ENCODE data around the gene TECRL. TPM values are rescaled to one million over a fixed set of nuclear protein-coding genes. Genes with fewer than 3 reads are reported as not detected.

TECRL gene
- total RNA-seq, 1 experiment from 2014 or later, result not detected

- no peak for DNase-seq (ENCODE audit: unreplicated experiment)
- intact Hi-C loops (cut with micrococcal nuclease), result no loop called here
- H3K36me3 Mint-ChIP-seq (ENCODE audit: insufficient read depth, unreplicated experiment), result no peaks in the 10 kb centered on the region
Observed at GRCh38 chr4:64353904-64354303, 55.3 kb downstream of the TECRL start.

GRCh38 chr4:64341711-64342110 is 67.5 kb downstream of the TECRL start:
- Mint-ChIP-seq H3K27ac (ENCODE audit: low read depth, unreplicated experiment) (no peak overlapping the region), H3K9me3 (ENCODE audit: unreplicated experiment) (peaks cover 8% of the 10 kb centered on the region)

More at GRCh38 chr4:64353904-64354303, 55.3 kb downstream of the TECRL start:
- no peaks in the 10 kb centered on the region for H3K9me3 Mint-ChIP-seq (ENCODE audit: unreplicated experiment)
- no peak for TF ChIP-seq CTCF (IDR thresholded peaks at IDR 0.05; ENCODE audit: unreplicated experiment)
- H3K4me1 Mint-ChIP-seq (ENCODE audit: insufficient read depth, unreplicated experiment), result no peaks in the 10 kb centered on the region
- H3K27ac Mint-ChIP-seq (ENCODE audit: low read depth, unreplicated experiment), result no peak overlapping the region
- ChIA-PET CTCF (interaction anchor here (0.7 to 0.9 kb wide), 2 partner anchors 12 to 1457 kb away, joined by 3 read pairs; no protein-coding TSS in a partner anchor), POLR2A (no interaction called here)
- no peak overlapping the region for H3K4me3 Mint-ChIP-seq (ENCODE audit: unreplicated experiment)
- no TSS peak for BruUV-seq (replicated peaks)
- H3K27me3 Mint-ChIP-seq (ENCODE audit: insufficient read depth, unreplicated experiment), result no peaks in the 10 kb centered on the region

DNA sequence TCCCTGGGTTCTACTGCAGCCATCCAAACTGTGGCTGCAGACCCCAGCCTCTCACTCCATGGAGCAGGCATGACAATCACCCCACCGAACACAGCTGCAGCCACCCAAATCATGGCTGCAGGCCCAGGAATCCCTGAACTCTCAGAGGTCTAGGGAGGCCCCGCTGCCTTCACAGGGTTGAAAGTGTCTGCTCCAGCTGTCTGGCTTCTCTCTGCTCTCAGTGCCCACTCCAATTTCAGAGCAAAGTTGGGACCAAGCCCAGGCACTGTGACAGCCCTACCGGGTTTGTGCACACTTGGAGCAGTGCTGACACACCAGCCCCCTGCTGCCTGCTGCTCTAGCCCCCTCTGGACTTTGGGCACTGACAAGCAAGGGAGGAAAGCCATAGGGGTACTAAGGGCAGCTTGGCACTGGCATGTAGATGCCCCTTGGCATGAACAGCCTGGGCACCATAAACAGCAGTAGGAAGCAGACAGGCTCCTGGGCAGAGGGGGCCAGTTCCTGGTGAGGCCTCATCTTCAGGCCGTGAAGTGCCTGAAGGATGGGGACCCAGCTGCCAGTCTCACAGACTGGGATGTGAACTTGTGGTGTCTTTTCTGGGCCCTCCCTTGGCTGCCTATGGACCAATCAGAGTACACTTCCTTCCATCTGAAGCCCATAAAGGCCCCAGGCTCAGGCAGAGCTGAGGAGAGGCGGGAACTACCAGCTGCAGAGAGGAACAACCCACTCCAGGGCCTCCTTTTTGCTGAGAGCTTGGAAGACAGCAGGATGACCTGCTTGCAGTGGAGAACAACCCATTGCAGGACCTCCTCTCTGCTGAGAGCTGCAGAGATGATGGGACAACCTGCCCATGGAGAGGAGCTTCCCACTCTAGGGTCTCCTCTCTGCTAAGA is 68.8 kb downstream of the TECRL start:
- ChIA-PET CTCF (interaction anchor here (0.7 to 1.1 kb wide), 3 partner anchors 8 to 244 kb away, joined by 3 to 4 read pairs (median 3); no protein-coding TSS in a partner anchor), POLR2A (interaction anchor here (1.1 kb wide), 1 partner anchor 18 kb away, joined by 3 read pairs; no protein-coding TSS in a partner anchor)
- Mint-ChIP-seq H3K27ac (ENCODE audit: low read depth, unreplicated experiment) (no peak overlapping the region), H3K36me3 (ENCODE audit: insufficient read depth, unreplicated experiment) (no peaks in the 10 kb centered on the region), H3K4me1 (ENCODE audit: insufficient read depth, unreplicated experiment) (no peaks in the 10 kb centered on the region), H3K27me3 (ENCODE audit: insufficient read depth, unreplicated experiment) (no peaks in the 10 kb centered on the region), H3K4me3 (ENCODE audit: unreplicated experiment) (no peak overlapping the region), H3K9me3 (ENCODE audit: unreplicated experiment) (peaks cover 8% of the 10 kb centered on the region)
- DNase-seq (ENCODE audit: unreplicated experiment), result no peak
- intact Hi-C loops (cut with micrococcal nuclease), result no loop called here
- BruUV-seq (replicated peaks), result no TSS peak
- no peak for TF ChIP-seq CTCF (IDR thresholded peaks at IDR 0.05; ENCODE audit: unreplicated experiment)

More at GRCh38 chr4:64341711-64342110, 67.5 kb downstream of the TECRL start:
- intact Hi-C loops (cut with micrococcal nuclease), result no loop called here
- H3K36me3 Mint-ChIP-seq (ENCODE audit: insufficient read depth, unreplicated experiment), result no peaks in the 10 kb centered on the region
- no TSS peak for BruUV-seq (replicated peaks)
- POLR2A ChIA-PET, result no interaction called here
- H3K27me3 Mint-ChIP-seq (ENCODE audit: insufficient read depth, unreplicated experiment), result no peaks in the 10 kb centered on the region
- no peak for TF ChIP-seq CTCF (IDR thresholded peaks at IDR 0.05; ENCODE audit: unreplicated experiment)
- no peaks in the 10 kb centered on the region for H3K4me1 Mint-ChIP-seq (ENCODE audit: insufficient read depth, unreplicated experiment)
- no peak for DNase-seq (ENCODE audit: unreplicated experiment)
- CTCF ChIA-PET, result interaction anchor here (0.6 to 1.1 kb wide), 6 partner anchors 10 to 335 kb away, joined by 3 to 4 read pairs (median 3); no protein-coding TSS in a partner anchor
- H3K4me3 Mint-ChIP-seq (ENCODE audit: unreplicated experiment), result no peak overlapping the region

DNA sequence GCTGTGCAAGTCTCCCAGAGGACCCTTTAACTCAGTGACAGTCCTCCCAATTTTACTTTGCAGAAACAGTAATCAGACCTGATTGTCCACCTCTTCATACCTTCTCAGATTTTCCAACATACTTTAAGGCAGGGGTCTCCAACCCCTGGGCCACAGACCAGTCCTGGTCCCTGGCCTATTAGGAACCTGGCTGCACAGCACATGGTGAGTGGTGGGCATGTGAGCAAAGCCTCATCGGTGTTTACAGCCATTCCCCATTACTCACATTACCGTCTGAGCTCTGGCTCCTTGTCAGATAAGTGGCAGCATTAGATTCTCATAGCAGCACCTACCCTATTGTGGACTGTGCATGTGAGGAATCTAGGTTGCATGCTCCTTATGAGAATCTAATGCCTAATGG is 74.3 kb downstream of the TECRL start:
- CTCF ChIA-PET, result interaction anchor here (0.6 kb wide), 1 partner anchor 22 kb away, joined by 4 read pairs; no protein-coding TSS in a partner anchor
- no peaks in the 10 kb centered on the region for H3K4me1 Mint-ChIP-seq (ENCODE audit: insufficient read depth, unreplicated experiment)
- intact Hi-C loops (cut with micrococcal nuclease), result no loop called here
- H3K36me3 Mint-ChIP-seq (ENCODE audit: insufficient read depth, unreplicated experiment), result no peaks in the 10 kb centered on the region
- H3K27ac Mint-ChIP-seq (ENCODE audit: low read depth, unreplicated experiment), result no peak overlapping the region
- no peak for TF ChIP-seq CTCF (IDR thresholded peaks at IDR 0.05; ENCODE audit: unreplicated experiment)
- no peak overlapping the region for H3K4me3 Mint-ChIP-seq (ENCODE audit: unreplicated experiment)
- no TSS peak for BruUV-seq (replicated peaks)
- POLR2A ChIA-PET, result no interaction called here
- H3K27me3 Mint-ChIP-seq (ENCODE audit: insufficient read depth, unreplicated experiment), result no peaks in the 10 kb centered on the region
- H3K9me3 Mint-ChIP-seq (ENCODE audit: unreplicated experiment), result peaks cover 16% of the 10 kb centered on the region
- no peak for DNase-seq (ENCODE audit: unreplicated experiment)

Data from MCF 10A (cell line).